WTC11 (cell line): ENCODE results near the gene PTPRK. TPM values are rescaled to one million over a fixed set of nuclear protein-coding genes. Genes with fewer than 3 reads are reported as not detected.

Experiments
- ATAC-seq: fragments of 200-7000 bp; cut with Tn5 transposase; 2 replicates; pipeline ENCODE4 v1.10.0; 2021; ENCODE audit warnings: mild to moderate bottlenecking, moderate library complexity
- CTCF ChIA-PET: fragments of 300-600 bp; sonication (Branson Sonifier 250); formaldehyde crosslinking; loops from one replicate; lab custom pipeline; 2021; ENCODE audit warnings: antibody characterized with exemption; lab: Charles Lee
- POLR2A ChIA-PET: fragments of 350-600 bp; sonication (Branson Sonifier 250); formaldehyde crosslinking; loops from one replicate; lab custom pipeline; 2021; ENCODE audit warnings: antibody characterized with exemption; lab: Charles Lee
- DNase-seq: peaks from one replicate; pipeline ENCODE4 v3.0.0; 2021; ENCODE audit warnings: low spot score
- H3K27ac Mint-ChIP-seq: 2 replicates; pipeline ENCODE4 v1.8.0; 2021; ENCODE audit warnings: mixed read lengths
- H3K27me3 Mint-ChIP-seq: 2 replicates; pipeline ENCODE4 v1.8.0; 2021; ENCODE audit warnings: low read depth, mild to moderate bottlenecking, moderate library complexity, mixed read lengths
- H3K36me3 Mint-ChIP-seq: 2 replicates; pipeline ENCODE4 v1.8.0; 2021; ENCODE audit warnings: mixed read lengths
- H3K4me1 Mint-ChIP-seq: 2 replicates; pipeline ENCODE4 v1.8.0; 2022; ENCODE audit warnings: mixed read lengths
- H3K4me3 Mint-ChIP-seq: 2 replicates; pipeline ENCODE4 v1.8.0; 2021; ENCODE audit warnings: mild to moderate bottlenecking, moderate library complexity, mixed read lengths
- H3K9me3 Mint-ChIP-seq: 2 replicates; pipeline ENCODE4 v1.8.0; 2021; ENCODE audit warnings: mixed read lengths
- ATF1 ChIP-seq: sonication (generic); formaldehyde crosslinking; IDR thresholded peaks from 2 replicates; pipeline ENCODE4 v1.8.1; 2023; ENCODE audit warnings: mild to moderate bottlenecking, moderate library complexity, missing genetic modification reagents
- ELF4 ChIP-seq: sonication (generic); formaldehyde crosslinking; IDR thresholded peaks from 2 replicates; pipeline ENCODE4 v1.8.1; 2022; ENCODE audit warnings: low read depth, mild to moderate bottlenecking, moderate library complexity, missing genetic modification reagents
- ESRRA ChIP-seq: sonication (generic); formaldehyde crosslinking; IDR thresholded peaks from 2 replicates; pipeline ENCODE4 v1.8.1; 2022; ENCODE audit warnings: mild to moderate bottlenecking, missing genetic modification reagents, borderline replicate concordance
- GABPB1 ChIP-seq: sonication (generic); formaldehyde crosslinking; IDR thresholded peaks from 2 replicates; pipeline ENCODE4 v1.8.1; 2023; ENCODE audit warnings: mild to moderate bottlenecking, missing genetic modification reagents
- GRHL2 ChIP-seq: fragments of 250-450 bp; sonication (Bioruptor Pico); IDR thresholded peaks from 2 replicates; pipeline ENCODE4 v1.8.0; 2022; ENCODE audit warnings: mild to moderate bottlenecking, moderate library complexity; ENCODE audit not compliant: insufficient replicate concordance, severe bottlenecking
- GTF2I ChIP-seq: fragments of 250-450 bp; sonication (Bioruptor Pico); conservative IDR thresholded peaks from 2 replicates; pipeline ENCODE4 v1.4.0; 2021; ENCODE audit warnings: mild to moderate bottlenecking
- IRF2 ChIP-seq: sonication (generic); formaldehyde crosslinking; IDR thresholded peaks from 2 replicates; pipeline ENCODE4 v1.8.0; 2022; ENCODE audit warnings: low read depth, missing genetic modification reagents, borderline replicate concordance
- JUN ChIP-seq: sonication (generic); formaldehyde crosslinking; IDR thresholded peaks from 2 replicates; pipeline ENCODE4 v1.8.0; 2023; ENCODE audit warnings: mild to moderate bottlenecking, missing genetic modification reagents
- MYBL2 ChIP-seq: sonication (generic); formaldehyde crosslinking; IDR thresholded peaks from 2 replicates; pipeline ENCODE4 v1.8.1; 2023; ENCODE audit warnings: mild to moderate bottlenecking, moderate library complexity, missing genetic modification reagents
- NFATC4 ChIP-seq: fragments of 250-450 bp; sonication (Bioruptor Pico); IDR thresholded peaks from 2 replicates; pipeline ENCODE4 v1.9.0; 2021; ENCODE audit warnings: mild to moderate bottlenecking
- PRRX2 ChIP-seq: fragments of 250-450 bp; sonication (Bioruptor Pico); IDR thresholded peaks from 2 replicates; pipeline ENCODE4 v1.8.0; 2021; ENCODE audit warnings: mild to moderate bottlenecking
- ZNF138 ChIP-seq: sonication (generic); formaldehyde crosslinking; conservative IDR thresholded peaks from 2 replicates; pipeline ENCODE4 v1.8.1; 2022; ENCODE audit warnings: mild to moderate bottlenecking, moderate library complexity, missing genetic modification reagents
- ZNF232 ChIP-seq: sonication (generic); formaldehyde crosslinking; IDR thresholded peaks from 2 replicates; pipeline ENCODE4 v1.8.0; 2022; ENCODE audit warnings: mild to moderate bottlenecking, missing genetic modification reagents
- ZNF317 ChIP-seq: sonication (generic); formaldehyde crosslinking; IDR thresholded peaks from 2 replicates; pipeline ENCODE4 v1.8.1; 2023; ENCODE audit warnings: low read depth, mild to moderate bottlenecking, moderate library complexity, missing genetic modification reagents, borderline replicate concordance
- total RNA-seq: library from RNA; stranded (reverse); gene quantifications from 3 replicates; pipeline ENCODE4 v1.2.3, GENCODE V29; 2021
- TF ChIP-seq, protein P1 (sequence below): sonication (generic); formaldehyde crosslinking; IDR thresholded peaks from 2 replicates; pipeline ENCODE4 v1.8.0; 2023; ENCODE audit warnings: missing genetic modification reagents, mild to moderate bottlenecking, borderline replicate concordance
- TF ChIP-seq, protein P2 (sequence below): sonication (generic); formaldehyde crosslinking; IDR thresholded peaks from 2 replicates; pipeline ENCODE4 v1.8.1; 2023; ENCODE audit warnings: mild to moderate bottlenecking, missing genetic modification reagents, moderate library complexity
- TF ChIP-seq, protein P3 (sequence below): fragments of 250-450 bp; sonication (Bioruptor Pico); IDR thresholded peaks from 2 replicates; pipeline ENCODE4 v1.9.0; 2021; ENCODE audit warnings: mild to moderate bottlenecking
- TF ChIP-seq, protein P4 (sequence below): sonication (generic); formaldehyde crosslinking; IDR thresholded peaks from 2 replicates; pipeline ENCODE4 v1.8.0; 2023; ENCODE audit warnings: missing genetic modification reagents
- TF ChIP-seq, protein P5 (sequence below): sonication (generic); formaldehyde crosslinking; IDR thresholded peaks from 2 replicates; pipeline ENCODE4 v1.8.1; 2023; ENCODE audit warnings: mild to moderate bottlenecking, missing genetic modification reagents
- TF ChIP-seq, protein P6 (sequence below): sonication (generic); formaldehyde crosslinking; conservative IDR thresholded peaks from 2 replicates; pipeline ENCODE4 v1.8.1; 2023; ENCODE audit warnings: mild to moderate bottlenecking, low read depth, missing genetic modification reagents, moderate library complexity

Gene PTPRK
- total RNA-seq, 1 experiment from 2014 or later: 44.8 TPM

DNA sequence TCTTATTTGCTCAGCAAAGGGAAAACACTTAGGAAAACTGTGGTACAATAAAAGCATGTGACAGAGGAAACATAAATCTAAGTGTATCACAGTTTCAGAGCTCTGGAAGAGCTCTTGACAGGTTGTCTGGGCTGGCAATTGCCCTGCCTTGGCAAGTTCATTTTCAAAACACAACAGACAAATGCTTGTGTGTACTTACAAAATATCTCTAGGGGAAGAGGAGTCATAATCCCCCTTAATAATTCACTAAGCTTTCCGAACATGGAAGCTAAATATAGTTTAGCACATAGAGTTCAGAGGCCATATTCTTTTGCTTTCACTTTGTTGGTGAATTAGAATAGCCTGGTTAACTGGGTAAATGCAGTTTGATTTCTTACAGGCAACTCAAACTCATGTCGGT, 407.9 kb downstream of the PTPRK start (continued):
- TF ChIP-seq, protein P1, sequence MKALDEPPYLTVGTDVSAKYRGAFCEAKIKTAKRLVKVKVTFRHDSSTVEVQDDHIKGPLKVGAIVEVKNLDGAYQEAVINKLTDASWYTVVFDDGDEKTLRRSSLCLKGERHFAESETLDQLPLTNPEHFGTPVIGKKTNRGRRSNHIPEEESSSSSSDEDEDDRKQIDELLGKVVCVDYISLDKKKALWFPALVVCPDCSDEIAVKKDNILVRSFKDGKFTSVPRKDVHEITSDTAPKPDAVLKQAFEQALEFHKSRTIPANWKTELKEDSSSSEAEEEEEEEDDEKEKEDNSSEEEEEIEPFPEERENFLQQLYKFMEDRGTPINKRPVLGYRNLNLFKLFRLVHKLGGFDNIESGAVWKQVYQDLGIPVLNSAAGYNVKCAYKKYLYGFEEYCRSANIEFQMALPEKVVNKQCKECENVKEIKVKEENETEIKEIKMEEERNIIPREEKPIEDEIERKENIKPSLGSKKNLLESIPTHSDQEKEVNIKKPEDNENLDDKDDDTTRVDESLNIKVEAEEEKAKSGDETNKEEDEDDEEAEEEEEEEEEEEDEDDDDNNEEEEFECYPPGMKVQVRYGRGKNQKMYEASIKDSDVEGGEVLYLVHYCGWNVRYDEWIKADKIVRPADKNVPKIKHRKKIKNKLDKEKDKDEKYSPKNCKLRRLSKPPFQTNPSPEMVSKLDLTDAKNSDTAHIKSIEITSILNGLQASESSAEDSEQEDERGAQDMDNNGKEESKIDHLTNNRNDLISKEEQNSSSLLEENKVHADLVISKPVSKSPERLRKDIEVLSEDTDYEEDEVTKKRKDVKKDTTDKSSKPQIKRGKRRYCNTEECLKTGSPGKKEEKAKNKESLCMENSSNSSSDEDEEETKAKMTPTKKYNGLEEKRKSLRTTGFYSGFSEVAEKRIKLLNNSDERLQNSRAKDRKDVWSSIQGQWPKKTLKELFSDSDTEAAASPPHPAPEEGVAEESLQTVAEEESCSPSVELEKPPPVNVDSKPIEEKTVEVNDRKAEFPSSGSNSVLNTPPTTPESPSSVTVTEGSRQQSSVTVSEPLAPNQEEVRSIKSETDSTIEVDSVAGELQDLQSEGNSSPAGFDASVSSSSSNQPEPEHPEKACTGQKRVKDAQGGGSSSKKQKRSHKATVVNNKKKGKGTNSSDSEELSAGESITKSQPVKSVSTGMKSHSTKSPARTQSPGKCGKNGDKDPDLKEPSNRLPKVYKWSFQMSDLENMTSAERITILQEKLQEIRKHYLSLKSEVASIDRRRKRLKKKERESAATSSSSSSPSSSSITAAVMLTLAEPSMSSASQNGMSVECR: no peak
- TF ChIP-seq GABPB1: no peak

DNA sequence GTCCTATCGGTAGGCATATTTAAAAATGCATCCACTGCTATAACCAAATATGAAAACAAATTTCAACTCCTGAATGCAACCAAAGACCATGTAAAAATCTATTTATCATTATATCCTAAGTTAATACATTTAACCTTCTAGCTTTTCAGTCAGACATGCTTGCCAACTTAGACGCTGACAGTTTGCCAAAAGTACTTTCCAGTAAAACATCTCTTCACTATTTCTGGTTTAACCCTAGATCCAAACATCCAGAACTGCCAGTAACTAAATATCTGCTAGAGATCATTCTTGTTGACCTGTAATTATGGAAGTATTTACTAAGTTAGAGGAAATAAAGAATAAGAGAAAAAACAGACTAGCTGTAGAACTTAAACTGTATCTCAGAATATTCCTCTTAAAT, 409.3 kb downstream of the PTPRK start:
- no peak overlapping the region for H3K27ac Mint-ChIP-seq
- CTCF ChIA-PET: interaction anchor here (1.2 kb wide), 1 partner anchor 217 kb away, joined by 3 read pairs; no protein-coding TSS in a partner anchor
- TF ChIP-seq ZNF232 (CRISPR knock-in tag): no peak
- no peak for TF ChIP-seq ZNF317 (CRISPR knock-in tag)
- TF ChIP-seq PRRX2 (CRISPR knock-in tag): no peak
- no peaks in the 10 kb centered on the region for H3K27me3 Mint-ChIP-seq
- no peaks in the 10 kb centered on the region for H3K9me3 Mint-ChIP-seq
- no peak overlapping the region for H3K4me3 Mint-ChIP-seq
- POLR2A ChIA-PET: no interaction called here
- no peaks in the 10 kb centered on the region for H3K36me3 Mint-ChIP-seq
- no peaks in the 10 kb centered on the region for H3K4me1 Mint-ChIP-seq
- ATAC-seq (no peak), DNase-seq (no peak)

DNA sequence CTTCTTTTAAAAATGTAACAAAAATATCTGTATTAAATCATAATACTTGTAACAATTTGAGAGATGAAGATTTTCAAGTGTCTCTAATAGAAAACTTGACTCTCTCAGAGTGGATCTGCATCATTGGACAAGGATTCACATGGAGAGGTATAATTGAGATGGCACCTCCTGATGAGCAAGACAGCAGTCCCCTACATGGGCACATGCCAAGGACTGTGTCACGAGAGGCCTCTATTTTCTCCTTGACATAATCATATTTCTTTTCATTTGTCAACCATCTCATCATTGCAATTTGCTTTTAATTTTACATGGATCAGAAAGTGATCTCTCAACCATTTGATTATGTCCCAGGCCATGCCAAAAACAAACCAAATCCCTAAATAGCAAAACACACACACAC, 412.7 kb downstream of the PTPRK start:
- DNase-seq (no peak), ATAC-seq (no peak)
- Mint-ChIP-seq H3K27ac (no peak overlapping the region), H3K4me1 (no peaks in the 10 kb centered on the region), H3K27me3 (no peaks in the 10 kb centered on the region), H3K36me3 (no peaks in the 10 kb centered on the region), H3K4me3 (no peak overlapping the region), H3K9me3 (no peaks in the 10 kb centered on the region)
- POLR2A ChIA-PET: no interaction called here
- TF ChIP-seq, protein P2, sequence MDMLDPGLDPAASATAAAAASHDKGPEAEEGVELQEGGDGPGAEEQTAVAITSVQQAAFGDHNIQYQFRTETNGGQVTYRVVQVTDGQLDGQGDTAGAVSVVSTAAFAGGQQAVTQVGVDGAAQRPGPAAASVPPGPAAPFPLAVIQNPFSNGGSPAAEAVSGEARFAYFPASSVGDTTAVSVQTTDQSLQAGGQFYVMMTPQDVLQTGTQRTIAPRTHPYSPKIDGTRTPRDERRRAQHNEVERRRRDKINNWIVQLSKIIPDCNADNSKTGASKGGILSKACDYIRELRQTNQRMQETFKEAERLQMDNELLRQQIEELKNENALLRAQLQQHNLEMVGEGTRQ (CRISPR knock-in tag): no peak
- no peak for TF ChIP-seq NFATC4
- no peak for TF ChIP-seq IRF2
- no peak for TF ChIP-seq GRHL2 (CRISPR knock-in tag)
- CTCF ChIA-PET: no interaction called here

DNA sequence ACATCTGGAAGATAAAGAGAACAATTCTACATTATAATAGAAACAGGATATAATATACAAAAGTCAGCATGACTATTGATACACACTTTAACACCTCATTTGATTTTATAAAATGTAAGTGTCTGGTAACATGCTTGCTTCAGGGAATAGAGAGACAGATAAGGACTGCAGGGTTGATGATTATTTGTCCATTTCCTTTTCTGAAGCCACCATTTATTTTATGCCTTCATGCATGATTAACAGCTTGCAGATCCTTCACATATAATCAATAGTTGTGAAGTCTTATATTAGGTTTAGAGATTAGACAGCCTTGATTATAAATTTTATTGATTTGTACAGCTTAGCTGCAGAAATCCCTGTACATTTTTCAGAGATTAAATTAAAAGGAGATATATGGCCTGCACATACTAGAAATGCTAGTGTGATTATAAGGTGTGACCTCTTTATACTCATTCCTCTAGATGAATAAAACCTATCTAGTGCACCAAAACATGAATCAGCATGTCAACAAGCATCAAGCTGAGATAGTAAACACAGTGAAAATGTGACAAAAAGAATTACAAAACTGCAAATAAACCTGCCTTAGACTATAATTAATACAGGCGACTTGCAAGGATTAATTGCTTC, 420.7 kb downstream of the PTPRK start:
- H3K27ac Mint-ChIP-seq: no peak overlapping the region
- peaks cover 11% of the 10 kb centered on the region for H3K4me1 Mint-ChIP-seq
- H3K9me3 Mint-ChIP-seq: no peaks in the 10 kb centered on the region
- H3K4me3 Mint-ChIP-seq: no peak overlapping the region
- no peaks in the 10 kb centered on the region for H3K27me3 Mint-ChIP-seq
- no peaks in the 10 kb centered on the region for H3K36me3 Mint-ChIP-seq
- no peak for DNase-seq
- ChIA-PET CTCF (no interaction called here), POLR2A (no interaction called here)
- ATAC-seq: no peak
- TF ChIP-seq, protein P3, sequence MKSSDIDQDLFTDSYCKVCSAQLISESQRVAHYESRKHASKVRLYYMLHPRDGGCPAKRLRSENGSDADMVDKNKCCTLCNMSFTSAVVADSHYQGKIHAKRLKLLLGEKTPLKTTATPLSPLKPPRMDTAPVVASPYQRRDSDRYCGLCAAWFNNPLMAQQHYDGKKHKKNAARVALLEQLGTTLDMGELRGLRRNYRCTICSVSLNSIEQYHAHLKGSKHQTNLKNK (CRISPR knock-in tag): no peak
- TF ChIP-seq GTF2I (CRISPR knock-in tag) (no peak), JUN (CRISPR knock-in tag) (no peak), ESRRA (CRISPR knock-in tag) (no peak), ZNF317 (CRISPR knock-in tag) (no peak), ELF4 (no peak), ATF1 (no peak), MYBL2 (no peak), ZNF138 (no peak)
- TF ChIP-seq, protein P4, sequence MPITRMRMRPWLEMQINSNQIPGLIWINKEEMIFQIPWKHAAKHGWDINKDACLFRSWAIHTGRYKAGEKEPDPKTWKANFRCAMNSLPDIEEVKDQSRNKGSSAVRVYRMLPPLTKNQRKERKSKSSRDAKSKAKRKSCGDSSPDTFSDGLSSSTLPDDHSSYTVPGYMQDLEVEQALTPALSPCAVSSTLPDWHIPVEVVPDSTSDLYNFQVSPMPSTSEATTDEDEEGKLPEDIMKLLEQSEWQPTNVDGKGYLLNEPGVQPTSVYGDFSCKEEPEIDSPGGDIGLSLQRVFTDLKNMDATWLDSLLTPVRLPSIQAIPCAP (CRISPR knock-in tag): no peak
- TF ChIP-seq, protein P5, sequence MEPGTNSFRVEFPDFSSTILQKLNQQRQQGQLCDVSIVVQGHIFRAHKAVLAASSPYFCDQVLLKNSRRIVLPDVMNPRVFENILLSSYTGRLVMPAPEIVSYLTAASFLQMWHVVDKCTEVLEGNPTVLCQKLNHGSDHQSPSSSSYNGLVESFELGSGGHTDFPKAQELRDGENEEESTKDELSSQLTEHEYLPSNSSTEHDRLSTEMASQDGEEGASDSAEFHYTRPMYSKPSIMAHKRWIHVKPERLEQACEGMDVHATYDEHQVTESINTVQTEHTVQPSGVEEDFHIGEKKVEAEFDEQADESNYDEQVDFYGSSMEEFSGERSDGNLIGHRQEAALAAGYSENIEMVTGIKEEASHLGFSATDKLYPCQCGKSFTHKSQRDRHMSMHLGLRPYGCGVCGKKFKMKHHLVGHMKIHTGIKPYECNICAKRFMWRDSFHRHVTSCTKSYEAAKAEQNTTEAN: no peak
- TF ChIP-seq, protein P6, sequence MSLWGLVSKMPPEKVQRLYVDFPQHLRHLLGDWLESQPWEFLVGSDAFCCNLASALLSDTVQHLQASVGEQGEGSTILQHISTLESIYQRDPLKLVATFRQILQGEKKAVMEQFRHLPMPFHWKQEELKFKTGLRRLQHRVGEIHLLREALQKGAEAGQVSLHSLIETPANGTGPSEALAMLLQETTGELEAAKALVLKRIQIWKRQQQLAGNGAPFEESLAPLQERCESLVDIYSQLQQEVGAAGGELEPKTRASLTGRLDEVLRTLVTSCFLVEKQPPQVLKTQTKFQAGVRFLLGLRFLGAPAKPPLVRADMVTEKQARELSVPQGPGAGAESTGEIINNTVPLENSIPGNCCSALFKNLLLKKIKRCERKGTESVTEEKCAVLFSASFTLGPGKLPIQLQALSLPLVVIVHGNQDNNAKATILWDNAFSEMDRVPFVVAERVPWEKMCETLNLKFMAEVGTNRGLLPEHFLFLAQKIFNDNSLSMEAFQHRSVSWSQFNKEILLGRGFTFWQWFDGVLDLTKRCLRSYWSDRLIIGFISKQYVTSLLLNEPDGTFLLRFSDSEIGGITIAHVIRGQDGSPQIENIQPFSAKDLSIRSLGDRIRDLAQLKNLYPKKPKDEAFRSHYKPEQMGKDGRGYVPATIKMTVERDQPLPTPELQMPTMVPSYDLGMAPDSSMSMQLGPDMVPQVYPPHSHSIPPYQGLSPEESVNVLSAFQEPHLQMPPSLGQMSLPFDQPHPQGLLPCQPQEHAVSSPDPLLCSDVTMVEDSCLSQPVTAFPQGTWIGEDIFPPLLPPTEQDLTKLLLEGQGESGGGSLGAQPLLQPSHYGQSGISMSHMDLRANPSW (CRISPR knock-in tag): no peak
